CD8-positive, alpha-beta memory T cell (primary cell): ENCODE data around the gene RUBCNL. TPM values are rescaled to one million over a fixed set of nuclear protein-coding genes. Genes with fewer than 3 reads are reported as not detected.

ENCODE experiments used
- CTCF ChIA-PET: fragments of 350-600 bp; sonication (Branson Sonifier 250); formaldehyde crosslinking; loops from one replicate; lab custom pipeline; 2021; ENCODE audit warnings: antibody characterized with exemption; lab: Charles Lee
- POLR2A ChIA-PET: fragments of 350-600 bp; sonication (Branson Sonifier 250); formaldehyde crosslinking; loops from one replicate; lab custom pipeline; 2021; ENCODE audit warnings: antibody characterized with exemption; lab: Charles Lee
- DNase-seq, 5 donors: peaks; one replicate each; pipeline versions ENCODE4 v3.0.0 to v3.0.0-alpha.2; 2020 to 2022; ENCODE audit warnings: mixed read lengths in 1 of 5
- H3K27ac ChIP-seq: one replicate; pipeline ENCODE4 v1.7.0; 2013; ENCODE audit warnings: low read depth, mild to moderate bottlenecking, low read length, moderate library complexity
- H3K27me3 ChIP-seq: 2 replicates; pipeline ENCODE4 v1.7.0; 2013; ENCODE audit warnings: low read length, mild to moderate bottlenecking; ENCODE audit not compliant: insufficient read depth, poor library complexity, severe bottlenecking
- H3K36me3 ChIP-seq: 2 replicates; pipeline ENCODE4 v1.7.0; 2013; ENCODE audit warnings: mild to moderate bottlenecking, low read length, moderate library complexity; ENCODE audit not compliant: insufficient read depth
- H3K4me1 ChIP-seq: 2 replicates; pipeline ENCODE4 v1.7.0; 2013; ENCODE audit warnings: mild to moderate bottlenecking, low read length, moderate library complexity; ENCODE audit not compliant: insufficient read depth
- H3K4me3 ChIP-seq: 2 replicates; pipeline ENCODE4 v1.7.0; 2013; ENCODE audit warnings: mild to moderate bottlenecking, low read length
- H3K9me3 ChIP-seq: 2 replicates; pipeline ENCODE4 v1.7.0; 2013; ENCODE audit warnings: mild to moderate bottlenecking, low read length
- H3K27ac Mint-ChIP-seq, 8 donors: one replicate each; pipeline ENCODE4 v1.8.0; 2020 to 2021; ENCODE audit warnings: mixed read lengths in 8 of 8, mild to moderate bottlenecking in 6 of 8, inconsistent platforms in 3 of 8, moderate library complexity in 3 of 8
- H3K27me3 Mint-ChIP-seq, 2 donors: one replicate each; pipeline ENCODE4 v1.8.0; 2020 to 2021; ENCODE audit warnings: mixed read lengths in 2 of 2, mild to moderate bottlenecking in 1 of 2, moderate library complexity in 1 of 2
- H3K36me3 Mint-ChIP-seq, 3 donors: one replicate each; pipeline ENCODE4 v1.8.0; 2020 to 2021; ENCODE audit warnings: mixed read lengths in 3 of 3, inconsistent platforms in 1 of 3, mild to moderate bottlenecking in 1 of 3
- H3K4me1 Mint-ChIP-seq, 3 donors: one replicate each; pipeline ENCODE4 v1.8.0; 2020 to 2021; ENCODE audit warnings: mixed read lengths in 3 of 3, inconsistent platforms in 1 of 3, mild to moderate bottlenecking in 1 of 3
- H3K4me3 Mint-ChIP-seq, 7 donors: one replicate each; pipeline ENCODE4 v1.8.0; 2020 to 2021; ENCODE audit warnings: mixed read lengths in 7 of 7, mild to moderate bottlenecking in 6 of 7, moderate library complexity in 4 of 7, inconsistent platforms in 2 of 7
- H3K9me3 Mint-ChIP-seq, 5 donors: one replicate each; pipeline ENCODE4 v1.8.0; 2020 to 2022; ENCODE audit warnings: mixed read lengths in 5 of 5, mild to moderate bottlenecking in 3 of 5, moderate library complexity in 2 of 5, inconsistent platforms in 1 of 5
- polyA plus RNA-seq: library from polyadenylated mRNA; unstranded; fragments of 300-500 nt; fragmentation: Illumina TruSeq; gene quantifications from one replicate; pipeline ENCODE4 v1.2.3, GENCODE V29; 2021
- total RNA-seq, 2 experiments: library from RNA; stranded (reverse); gene quantifications; one replicate each; pipeline ENCODE4 v1.2.3, GENCODE V29; 2021

RUBCNL gene
- total and polyA plus RNA-seq, 3 experiments from 2014 or later, result not detected

GRCh38 chr13:46369506-46370277 is 17.4 kb downstream of the RUBCNL start:
- Histone ChIP-seq H3K4me1 (no peaks in the 10 kb centered on the region), H3K9me3 (no peaks in the 10 kb centered on the region), H3K4me3 (no peak overlapping the region), H3K36me3 (no peaks in the 10 kb centered on the region), H3K27me3 (no peaks in the 10 kb centered on the region), H3K27ac (no peak overlapping the region)
- H3K27ac Mint-ChIP-seq, result no peak overlapping the region
- ChIA-PET CTCF (no interaction called here), POLR2A (no interaction called here)
- no peaks in the 10 kb centered on the region for H3K36me3 Mint-ChIP-seq
- H3K9me3 Mint-ChIP-seq, result no peaks in the 10 kb centered on the region
- H3K4me1 Mint-ChIP-seq, result no peaks in the 10 kb centered on the region
- H3K4me3 Mint-ChIP-seq, result no peak overlapping the region
- H3K27me3 Mint-ChIP-seq, result peaks cover 8 to 14% of the 10 kb centered on the region in 2 donors
- no peak for DNase-seq

- no peaks in the 10 kb centered on the region for H3K4me1 Mint-ChIP-seq
- no peaks in the 10 kb centered on the region for H3K9me3 Mint-ChIP-seq
- no peaks in the 10 kb centered on the region for H3K4me1 ChIP-seq
- H3K27ac ChIP-seq, result no peak overlapping the region
- H3K27me3 Mint-ChIP-seq, result peaks cover 8 to 11% of the 10 kb centered on the region in 2 donors
- no peaks in the 10 kb centered on the region for H3K9me3 ChIP-seq
- H3K4me3 Mint-ChIP-seq, result no peak overlapping the region
- H3K27me3 ChIP-seq, result no peaks in the 10 kb centered on the region
- H3K36me3 ChIP-seq, result no peaks in the 10 kb centered on the region
- ChIA-PET CTCF (no interaction called here), POLR2A (no interaction called here)
- H3K36me3 Mint-ChIP-seq, result no peaks in the 10 kb centered on the region
- DNase-seq, result no peak
- H3K27ac Mint-ChIP-seq, result no peak overlapping the region
- H3K4me3 ChIP-seq, result no peak overlapping the region
Measured at GRCh38 chr13:46367617-46368327, 19.3 kb downstream of the RUBCNL start.

GRCh38 chr13:46361276-46361934 is 25.6 kb downstream of the RUBCNL start:
- Histone ChIP-seq H3K4me3 (no peak overlapping the region), H3K9me3 (no peaks in the 10 kb centered on the region), H3K27me3 (no peaks in the 10 kb centered on the region), H3K4me1 (no peaks in the 10 kb centered on the region), H3K36me3 (no peaks in the 10 kb centered on the region), H3K27ac (no peak overlapping the region)
- ChIA-PET POLR2A (no interaction called here), CTCF (no interaction called here)
- Mint-ChIP-seq H3K4me1 (no peaks in the 10 kb centered on the region), H3K36me3 (no peaks in the 10 kb centered on the region), H3K4me3 (no peak overlapping the region), H3K27me3 (peaks cover 10% of the 10 kb centered on the region in 2 donors), H3K27ac (no peak overlapping the region), H3K9me3 (no peaks in the 10 kb centered on the region)
- DNase-seq, result no peak

- no peaks in the 10 kb centered on the region for H3K4me1 ChIP-seq
- H3K4me3 Mint-ChIP-seq, result no peak overlapping the region
- H3K27me3 ChIP-seq, result no peaks in the 10 kb centered on the region
- no peaks in the 10 kb centered on the region for H3K36me3 ChIP-seq
- H3K27ac ChIP-seq, result no peak overlapping the region
- POLR2A ChIA-PET, result no interaction called here
- CTCF ChIA-PET, result no interaction called here
- H3K36me3 Mint-ChIP-seq, result no peaks in the 10 kb centered on the region
- DNase-seq, result no peak
- H3K9me3 ChIP-seq, result no peaks in the 10 kb centered on the region
- H3K4me1 Mint-ChIP-seq, result no peaks in the 10 kb centered on the region
- H3K4me3 ChIP-seq, result no peak overlapping the region
- H3K9me3 Mint-ChIP-seq, result no peaks in the 10 kb centered on the region
- H3K27me3 Mint-ChIP-seq, result peaks cover 5 to 6% of the 10 kb centered on the region in 2 donors
- H3K27ac Mint-ChIP-seq, result no peak overlapping the region
Measured at GRCh38 chr13:46360604-46361003, 26.4 kb downstream of the RUBCNL start.

GRCh38 chr13:46359714-46360113 is 27.3 kb downstream of the RUBCNL start:
- Histone ChIP-seq H3K9me3 (no peaks in the 10 kb centered on the region), H3K27ac (no peak overlapping the region), H3K36me3 (no peaks in the 10 kb centered on the region), H3K4me1 (no peaks in the 10 kb centered on the region), H3K4me3 (no peak overlapping the region), H3K27me3 (no peaks in the 10 kb centered on the region)
- no peak for DNase-seq
- Mint-ChIP-seq H3K4me3 (no peak overlapping the region), H3K4me1 (peaks cover 2 to 3% (median 3%) of the 10 kb centered on the region in 3 donors), H3K27me3 (peaks cover 4 to 5% of the 10 kb centered on the region in 2 donors), H3K9me3 (no peaks in the 10 kb centered on the region), H3K27ac (no peak overlapping the region), H3K36me3 (peaks cover 0 to under 1% (median 0%) of the 10 kb centered on the region in 3 donors)
- POLR2A ChIA-PET, result no interaction called here
- CTCF ChIA-PET, result no interaction called here

GRCh38 chr13:46355901-46356590 is 31.0 kb downstream of the RUBCNL start:
- Histone ChIP-seq H3K9me3 (no peaks in the 10 kb centered on the region), H3K4me1 (no peaks in the 10 kb centered on the region), H3K4me3 (no peak overlapping the region), H3K27me3 (no peaks in the 10 kb centered on the region), H3K36me3 (no peaks in the 10 kb centered on the region), H3K27ac (no peak overlapping the region)
- Mint-ChIP-seq H3K4me3 (no peak overlapping the region), H3K27me3 (peaks cover 0 to 3% of the 10 kb centered on the region in 2 donors), H3K4me1 (peaks cover 5 to 8% (median 7%) of the 10 kb centered on the region in 3 donors), H3K27ac (no peak overlapping the region), H3K9me3 (no peaks in the 10 kb centered on the region), H3K36me3 (peaks cover 0 to 4% (median 3%) of the 10 kb centered on the region in 3 donors)
- no peak for DNase-seq
- CTCF ChIA-PET, result no interaction called here
- POLR2A ChIA-PET, result no interaction called here

- Mint-ChIP-seq H3K27me3 (peaks cover 3 to 4% of the 10 kb centered on the region in 2 donors), H3K4me3 (no peak overlapping the region), H3K9me3 (no peaks in the 10 kb centered on the region), H3K36me3 (peaks cover 0 to 4% (median 3%) of the 10 kb centered on the region in 3 donors), H3K4me1 (peaks cover 5 to 8% (median 7%) of the 10 kb centered on the region in 3 donors), H3K27ac (no peak overlapping the region)
- Histone ChIP-seq H3K9me3 (no peaks in the 10 kb centered on the region), H3K27me3 (no peaks in the 10 kb centered on the region), H3K36me3 (no peaks in the 10 kb centered on the region), H3K4me1 (no peaks in the 10 kb centered on the region), H3K4me3 (no peak overlapping the region), H3K27ac (no peak overlapping the region)
- ChIA-PET CTCF (interaction anchor here (1.2 kb wide), 1 partner anchor 34 kb away, joined by 4 read pairs; no protein-coding TSS in a partner anchor), POLR2A (no interaction called here)
- DNase-seq, result no peak
Measured at GRCh38 chr13:46355088-46355468, 32.0 kb downstream of the RUBCNL start.
